Stimulated activated naive CD8-positive, alpha-beta T cell treated with anti-CD3 and anti-CD28 coated beads, Interleukin-15, Interleukin-2, amounts not matched to agents 100 U/mL and 50 U/mL, for 24 hours (primary cell): ENCODE measurements around the gene SDF2.
"Not testable (repeated sequence)": the region's sequence is repeated elsewhere in the genome, so short reads cannot be mapped to it uniquely, and the experiment has no call there.

Experiments used
- ATAC-seq: fragments of 150-1000 bp; cut with Tn5 transposase; one replicate; pipeline ENCODE4 v1.10.0; 2021
- DNase-seq: peaks from one replicate; pipeline ENCODE4 v3.0.0; 2021

SDF2 gene

DNA sequence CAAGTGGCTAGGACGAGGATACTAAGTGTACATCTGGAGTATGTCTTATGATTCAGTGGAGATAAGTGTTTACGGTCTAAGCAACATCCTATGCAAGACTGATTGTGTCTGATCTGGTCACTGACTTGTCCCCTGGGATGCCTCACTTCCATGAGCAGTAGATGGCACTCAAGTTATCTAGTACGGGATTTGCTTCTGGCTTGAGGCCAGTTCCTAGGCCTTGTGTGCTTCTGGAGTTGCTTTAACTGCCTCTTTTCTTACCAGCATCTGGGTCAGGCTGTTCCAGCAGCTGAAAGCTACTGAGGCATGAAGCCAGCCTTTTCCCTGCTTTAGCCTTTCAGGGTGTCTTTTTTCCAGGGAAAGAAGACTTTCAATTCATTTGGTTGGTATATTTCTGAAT is 23.3 kb upstream of the SDF2 start:
- DNase-seq: no peak
- ATAC-seq: no peak

DNA sequence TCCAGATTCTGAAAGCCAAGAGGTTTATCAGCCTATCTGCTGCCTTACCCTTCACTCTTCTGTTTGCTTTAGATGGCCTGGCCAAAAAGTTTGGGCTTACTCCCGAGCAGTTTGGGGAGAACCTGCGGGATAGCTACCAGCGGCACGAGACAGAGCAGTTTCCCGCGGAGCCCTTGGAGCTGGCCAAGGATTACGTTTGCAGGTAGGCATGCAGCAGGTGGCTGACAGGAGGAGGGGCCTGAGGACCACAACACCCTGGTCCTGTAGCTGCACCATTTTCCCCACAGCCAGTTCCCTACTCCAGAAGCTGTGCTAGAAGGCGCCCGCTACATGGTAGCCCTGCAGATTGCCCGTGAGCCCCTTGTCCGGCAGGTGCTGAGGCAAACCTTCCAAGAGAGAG is 20.9 kb upstream of the SDF2 start:
- no peak for ATAC-seq
- no peak for DNase-seq

DNA sequence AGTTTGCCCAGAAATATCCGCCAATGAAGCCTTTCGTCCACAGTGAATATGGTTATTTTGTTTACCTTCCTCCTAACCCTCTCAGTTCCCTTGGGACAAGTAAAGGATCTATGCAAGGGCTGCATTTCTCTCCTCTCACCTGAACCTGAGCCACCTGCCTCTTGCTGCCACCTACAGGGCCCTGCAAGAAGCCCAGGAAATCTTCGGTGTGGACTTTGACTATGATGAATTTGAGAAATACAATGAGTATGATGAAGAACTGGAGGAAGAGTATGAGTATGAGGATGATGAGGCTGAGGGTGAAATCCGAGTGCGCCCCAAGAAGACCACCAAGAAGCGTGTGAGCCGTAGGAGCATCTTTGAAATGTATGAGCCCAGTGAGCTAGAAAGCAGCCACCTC is 14.3 kb upstream of the SDF2 start:
- no peak for DNase-seq

DNA sequence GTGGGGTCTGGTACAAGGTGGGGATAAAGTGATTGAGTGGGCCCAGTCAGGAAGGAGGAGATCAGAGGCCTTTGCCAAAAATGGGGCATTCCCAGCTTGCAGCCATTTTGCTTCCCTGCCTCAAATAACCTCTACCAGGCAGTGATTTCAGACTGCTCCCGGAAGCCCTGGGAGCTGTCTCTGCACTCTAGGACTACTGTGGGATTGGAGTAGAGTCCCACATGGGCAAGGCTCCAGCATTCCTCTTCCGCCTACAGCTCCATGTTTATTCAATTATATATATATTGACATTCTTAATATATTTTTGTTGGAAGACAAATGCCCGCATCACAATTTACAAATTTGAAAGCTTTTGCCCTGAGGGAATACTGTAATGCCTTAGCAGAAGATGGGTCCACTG is 13.8 kb upstream of the SDF2 start:
- ATAC-seq (no peak), DNase-seq (no peak)

More for the DNA sequence above, 14.3 kb upstream of the SDF2 start:
- no peak for ATAC-seq

DNA sequence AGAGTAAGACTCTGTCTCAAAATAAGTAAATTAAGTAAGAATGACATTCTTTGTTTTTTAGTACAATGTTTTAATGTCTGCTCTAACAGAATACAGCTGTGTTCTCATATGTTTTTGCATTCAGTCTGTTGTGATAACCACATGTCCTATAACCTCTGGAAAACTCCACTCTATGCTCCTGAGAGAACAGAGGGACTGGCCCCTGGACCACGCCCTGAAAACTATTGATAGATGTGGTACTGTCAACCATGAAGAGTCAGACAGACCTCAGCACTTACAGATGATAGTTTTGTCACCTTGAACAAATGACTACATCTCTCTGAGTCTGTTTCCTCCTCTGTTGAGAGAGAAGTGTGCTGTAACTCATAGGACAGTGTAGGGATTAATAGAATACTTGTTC is 8.2 kb upstream of the SDF2 start:
- no peak for DNase-seq
- peak; percentile 14 for ATAC-seq

DNA sequence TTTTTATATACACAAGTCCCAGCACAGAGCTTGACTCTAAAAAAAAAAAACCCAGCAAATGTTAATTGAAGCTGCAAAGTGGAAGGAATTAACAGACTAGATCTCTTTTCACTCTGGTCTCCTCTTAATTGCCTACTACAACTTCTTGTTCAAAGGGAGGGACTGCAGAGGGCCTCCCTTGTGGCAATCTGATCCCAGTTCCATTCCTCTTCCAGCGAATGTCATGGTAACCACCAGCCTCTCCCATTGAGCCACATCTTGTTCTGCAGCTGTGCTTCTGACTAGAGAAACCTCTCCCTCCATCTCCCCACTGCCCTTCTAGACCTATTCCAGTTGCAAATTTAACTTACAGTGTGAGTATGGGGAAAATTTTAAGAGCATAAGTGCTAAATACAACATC is 6.2 kb upstream of the SDF2 start:
- no peak for ATAC-seq
- no peak for DNase-seq

DNA sequence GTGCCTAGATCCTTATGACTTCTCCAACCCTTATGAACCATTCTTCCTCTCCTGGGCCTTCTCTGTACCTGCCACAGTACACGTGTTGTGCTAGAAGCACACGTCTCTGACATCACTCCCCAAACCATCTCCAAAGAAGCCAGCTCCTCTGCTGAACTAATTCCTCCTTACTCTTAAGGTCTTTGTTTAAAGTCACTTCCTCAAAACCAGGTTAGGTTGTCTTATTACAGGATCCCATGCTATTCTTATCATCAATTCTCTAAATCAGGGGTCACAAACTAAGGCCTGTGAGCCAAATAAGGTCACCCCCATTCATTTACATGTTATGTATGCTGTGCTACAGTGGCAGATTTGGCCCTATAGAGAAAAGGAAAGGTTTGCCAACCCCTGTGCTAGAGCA is 4.3 kb upstream of the SDF2 start:
- no peak for ATAC-seq
- DNase-seq: no peak

DNA sequence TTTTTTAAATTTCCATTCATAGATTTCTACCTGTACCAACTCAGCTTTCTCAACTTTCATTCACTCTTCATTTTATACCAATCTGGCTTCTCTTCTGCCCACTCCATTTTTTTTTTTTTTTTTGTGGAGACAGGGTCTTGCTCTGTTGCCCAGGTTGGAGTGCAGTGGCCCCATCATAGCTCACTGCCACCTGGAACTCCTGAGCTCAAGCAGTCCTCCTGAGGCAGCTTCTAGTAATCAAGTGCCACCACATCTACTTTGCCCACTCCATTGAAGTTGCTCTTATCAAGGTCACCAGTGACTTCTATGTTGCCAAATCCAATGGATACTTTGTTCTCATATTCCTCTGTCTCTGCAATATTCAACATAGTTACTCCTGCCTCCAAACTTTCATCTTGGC is 2.0 kb upstream of the SDF2 start:
- ATAC-seq: no peak

DNA sequence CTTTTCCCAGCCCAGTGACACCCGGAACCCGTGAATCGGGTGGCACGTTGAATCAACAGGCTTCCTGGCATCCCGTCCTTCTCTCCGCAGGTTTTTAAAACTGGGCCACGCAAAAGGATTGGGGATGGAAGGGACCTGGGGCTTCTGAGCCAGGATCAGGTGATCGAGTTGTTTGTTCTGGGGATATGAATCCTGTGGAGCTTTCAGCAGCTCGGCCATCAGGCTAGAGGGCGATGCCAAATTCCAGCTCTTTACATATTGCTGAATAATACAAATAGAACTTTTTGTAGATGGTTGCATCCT is 772 bp upstream of the SDF2 start:
- ATAC-seq (no peak), DNase-seq (no peak)

More for the DNA sequence above, 2.0 kb upstream of the SDF2 start:
- DNase-seq: no peak

DNA sequence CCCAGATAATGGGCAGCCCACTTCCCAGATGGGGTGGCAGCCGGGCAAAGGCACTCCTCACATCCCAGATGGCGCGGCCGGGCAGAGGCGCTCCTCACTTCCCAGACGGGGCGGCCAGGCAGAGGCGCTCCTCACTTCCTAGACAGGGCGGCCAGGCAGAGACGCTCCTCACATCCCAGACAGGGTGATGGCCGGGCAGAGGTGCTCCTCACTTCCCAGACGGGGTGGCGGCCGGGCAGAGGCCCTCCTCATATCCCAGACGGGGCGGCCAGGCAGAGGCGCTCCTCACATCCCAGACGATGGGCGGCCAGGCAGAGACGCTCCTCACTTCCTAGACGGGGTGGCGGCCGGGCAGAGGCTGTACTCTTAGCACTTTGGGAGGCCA is 2.2 kb downstream of the SDF2 start:
- not testable (repeated sequence) for ATAC-seq, DNase-seq

DNA sequence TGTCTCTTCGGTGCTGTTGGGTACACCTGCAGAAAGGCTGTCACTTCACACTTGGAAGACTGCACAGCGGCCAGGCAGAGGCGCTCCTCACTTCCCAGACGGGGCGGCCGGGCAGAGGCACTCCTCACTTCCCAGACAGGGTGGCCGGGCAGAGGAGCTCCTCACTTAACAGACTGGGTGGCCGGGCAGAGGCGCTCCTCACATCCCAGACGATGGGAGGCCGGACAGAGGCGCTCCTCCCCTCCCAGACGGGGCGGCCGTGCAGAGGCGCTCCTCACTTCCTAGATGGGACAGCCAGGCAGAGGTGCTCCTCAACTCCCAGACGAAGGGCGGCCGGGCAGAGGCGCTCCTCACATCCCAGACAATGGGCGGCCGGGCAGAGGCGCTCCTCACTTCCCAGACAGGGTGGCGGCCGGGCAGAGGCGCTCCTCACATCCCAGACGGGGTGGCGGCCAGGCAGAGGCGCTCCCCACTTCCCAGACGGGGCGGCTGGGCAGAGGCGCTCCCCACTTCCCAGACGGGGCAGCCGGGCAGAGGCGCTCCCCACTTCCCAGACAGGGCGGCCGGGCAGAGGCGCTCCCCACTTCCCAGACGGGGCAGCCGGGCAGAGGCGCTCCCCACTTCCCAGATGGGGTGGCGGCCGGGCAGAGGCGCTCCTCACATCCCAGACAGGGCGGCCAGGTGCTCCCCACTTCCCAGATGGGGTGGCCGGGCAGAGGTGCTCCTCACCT is 2.8 kb downstream of the SDF2 start:
- DNase-seq, ATAC-seq: not testable (repeated sequence)

DNA sequence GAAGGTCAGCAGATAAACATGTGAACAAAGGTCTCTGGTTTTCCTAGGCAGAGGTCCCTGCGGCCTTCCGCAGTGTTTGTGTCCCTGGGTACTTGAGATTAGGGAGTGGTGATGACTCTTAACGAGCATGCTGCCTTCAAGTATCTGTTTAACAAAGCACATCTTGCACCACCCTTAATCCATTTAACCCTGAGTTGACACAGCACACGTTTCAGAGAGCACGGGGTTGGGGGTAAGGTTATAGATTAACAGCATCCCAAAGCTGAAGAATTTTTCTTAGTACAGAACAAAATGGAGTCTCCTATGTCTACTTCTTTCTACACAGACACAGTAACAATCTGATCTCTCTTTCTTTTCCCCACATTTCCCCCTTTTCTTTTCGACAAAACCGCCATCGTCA is 3.4 kb downstream of the SDF2 start:
- not testable (repeated sequence) for ATAC-seq, DNase-seq

DNA sequence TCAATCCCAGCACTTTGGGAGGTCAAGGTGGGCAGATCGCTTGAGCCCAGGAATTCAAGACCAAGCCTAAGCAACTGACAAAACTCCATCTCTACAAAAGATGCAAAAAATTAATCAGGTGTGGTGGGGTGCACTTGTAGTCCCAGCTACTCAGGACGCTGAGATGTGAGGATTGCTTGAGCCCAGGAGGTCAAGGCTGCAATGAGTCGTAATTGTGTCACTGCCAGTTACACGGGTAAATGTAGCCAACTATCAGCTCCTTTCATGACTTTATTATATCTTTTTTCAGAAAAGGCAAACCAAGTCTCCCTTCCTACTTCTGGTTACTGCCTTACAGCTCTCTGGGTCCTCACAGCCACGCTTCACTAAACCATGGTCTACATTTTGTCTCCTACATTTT is 4.0 kb downstream of the SDF2 start:
- ATAC-seq (no peak), DNase-seq (no peak)

DNA sequence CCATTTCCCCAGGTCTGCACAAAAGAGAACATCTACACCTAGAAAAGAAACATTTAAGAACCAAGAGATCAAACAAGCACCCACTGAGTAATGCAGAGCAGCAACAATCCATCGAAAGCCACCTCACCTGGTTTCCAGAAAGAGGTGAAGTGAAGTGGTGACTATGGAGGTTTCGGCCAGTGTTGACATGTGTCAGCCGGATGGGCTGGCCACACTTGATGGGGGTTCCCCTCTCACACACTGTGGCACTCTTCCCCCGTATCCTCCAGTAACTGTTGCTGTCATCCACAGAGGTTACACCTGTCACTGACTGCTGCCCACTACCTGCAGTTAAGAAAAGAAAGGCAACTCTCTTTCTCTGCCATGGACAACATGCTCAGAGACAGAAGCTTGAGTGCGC is 6.5 kb downstream of the SDF2 start:
- no peak for DNase-seq
- ATAC-seq: no peak

DNA sequence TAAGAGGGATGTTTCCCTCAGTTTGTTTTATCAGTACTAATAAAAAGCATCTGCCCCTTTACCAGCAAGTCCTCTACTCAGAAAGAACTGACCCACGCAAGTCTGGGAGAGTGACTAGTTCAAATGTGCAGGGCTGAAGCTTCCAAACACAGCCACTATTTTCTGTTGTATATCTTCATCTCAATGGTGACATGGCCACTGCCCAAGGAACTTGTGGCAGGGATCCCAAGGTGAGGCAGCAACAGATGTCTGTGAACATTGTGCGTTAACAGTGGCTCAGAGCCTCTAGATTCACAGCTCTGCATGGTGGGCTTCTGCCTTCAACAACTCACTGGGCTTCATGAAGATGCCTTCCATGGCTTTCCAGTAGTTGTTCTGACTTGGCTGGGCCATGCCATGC is 13.0 kb downstream of the SDF2 start:
- ATAC-seq (no peak), DNase-seq (no peak)

DNA sequence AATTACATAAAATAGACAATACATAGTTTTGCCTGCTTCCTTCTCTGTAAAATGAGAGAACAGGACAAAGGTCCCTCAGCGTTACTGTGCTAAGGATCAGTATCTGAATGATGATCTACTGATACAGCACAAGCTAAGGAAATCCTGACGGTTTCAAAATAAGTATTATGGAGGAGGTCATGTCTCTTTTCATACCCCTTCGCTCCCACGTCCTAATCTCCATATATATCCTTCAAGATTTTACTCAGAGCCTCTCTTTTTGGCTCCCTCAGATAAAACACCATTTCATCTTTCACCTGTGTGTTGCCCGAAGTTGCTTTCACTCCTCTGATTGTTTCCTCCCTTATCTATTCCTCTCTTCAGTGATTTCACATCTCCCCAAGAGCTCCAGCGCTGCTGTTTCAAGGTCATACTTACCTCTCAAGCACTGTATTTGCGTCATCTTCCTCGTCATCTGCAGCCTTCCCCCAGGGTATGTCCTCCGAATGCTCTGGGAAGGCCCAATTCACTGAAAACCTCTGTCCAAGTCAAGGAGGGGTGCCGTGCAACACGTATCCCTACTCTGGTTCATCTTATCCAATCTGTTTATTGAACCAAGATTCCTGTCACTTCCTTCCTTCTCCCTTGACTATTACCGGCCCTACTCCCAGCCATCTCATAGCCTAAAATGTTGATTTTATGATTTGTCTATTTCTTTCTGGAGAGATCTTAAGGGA is 15.5 kb downstream of the SDF2 start:
- ATAC-seq: no peak
- DNase-seq: peak; percentile 12

DNA sequence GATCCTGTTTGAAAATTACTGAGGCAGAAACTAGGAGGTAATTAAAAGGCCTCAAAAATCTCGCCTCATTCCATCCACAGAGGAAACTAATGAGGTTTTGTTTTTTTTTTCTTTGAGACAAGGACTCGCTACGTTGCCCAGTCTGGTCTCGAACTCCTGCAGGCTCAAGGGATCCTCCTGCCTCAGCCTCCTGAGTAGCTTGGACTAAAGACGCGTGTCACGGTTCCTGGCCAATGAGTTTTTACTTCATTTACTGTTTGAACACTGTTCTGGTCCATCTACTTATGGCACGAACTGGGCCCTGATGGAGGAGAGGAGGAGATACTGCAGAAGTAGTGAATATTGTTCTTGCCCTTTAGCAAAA is 16.1 kb downstream of the SDF2 start:
- DNase-seq: peak; percentile 31
- ATAC-seq: no peak

DNA sequence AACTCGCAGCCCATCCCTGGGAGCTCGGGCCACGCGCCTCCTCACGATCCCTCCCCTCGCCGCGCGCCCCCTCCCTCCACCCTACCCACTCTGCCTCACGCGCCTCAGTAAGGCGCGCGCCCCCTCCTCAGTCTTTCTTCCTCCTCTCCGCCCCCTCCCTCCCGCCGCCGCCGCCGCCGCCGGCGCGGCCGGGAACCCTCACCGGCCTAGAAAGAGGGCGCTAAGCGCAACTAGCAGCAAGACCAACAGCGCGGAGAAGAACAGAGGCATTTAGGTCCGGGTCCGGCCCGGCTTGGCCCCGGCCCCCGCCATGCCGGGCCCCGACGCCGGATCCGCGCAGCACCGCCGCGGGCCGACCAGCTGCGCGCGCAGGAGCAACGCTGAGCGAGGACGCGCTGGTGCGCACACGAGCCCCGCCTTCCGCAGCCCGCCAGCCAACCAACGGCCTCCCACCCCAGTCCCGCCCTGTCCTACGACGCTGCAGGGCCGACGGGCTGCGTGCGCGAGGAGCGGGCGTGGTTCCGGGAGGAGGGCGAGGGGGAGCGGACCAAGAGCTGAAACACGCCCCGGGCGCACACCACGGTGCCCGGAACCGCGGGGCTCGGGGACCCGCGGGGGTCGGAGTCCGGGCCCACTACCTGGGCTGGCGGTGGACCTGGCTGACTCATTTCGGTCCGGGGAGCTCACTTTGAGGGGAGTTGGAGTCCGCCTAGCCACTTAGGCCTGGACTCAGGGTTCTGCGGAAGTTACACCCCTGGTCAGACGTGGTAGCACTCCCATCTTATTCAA is 16.7 kb downstream of the SDF2 start, which contains the start of gene BLTP2:
Gene BLTP2, minus strand, starts transcription at position 372 of the 789 bp plus-strand sequence. Its CDS starts 102 bp downstream, at position 270.
- DNase-seq (peak; percentile 97), ATAC-seq (peak; percentile 100)

DNA sequence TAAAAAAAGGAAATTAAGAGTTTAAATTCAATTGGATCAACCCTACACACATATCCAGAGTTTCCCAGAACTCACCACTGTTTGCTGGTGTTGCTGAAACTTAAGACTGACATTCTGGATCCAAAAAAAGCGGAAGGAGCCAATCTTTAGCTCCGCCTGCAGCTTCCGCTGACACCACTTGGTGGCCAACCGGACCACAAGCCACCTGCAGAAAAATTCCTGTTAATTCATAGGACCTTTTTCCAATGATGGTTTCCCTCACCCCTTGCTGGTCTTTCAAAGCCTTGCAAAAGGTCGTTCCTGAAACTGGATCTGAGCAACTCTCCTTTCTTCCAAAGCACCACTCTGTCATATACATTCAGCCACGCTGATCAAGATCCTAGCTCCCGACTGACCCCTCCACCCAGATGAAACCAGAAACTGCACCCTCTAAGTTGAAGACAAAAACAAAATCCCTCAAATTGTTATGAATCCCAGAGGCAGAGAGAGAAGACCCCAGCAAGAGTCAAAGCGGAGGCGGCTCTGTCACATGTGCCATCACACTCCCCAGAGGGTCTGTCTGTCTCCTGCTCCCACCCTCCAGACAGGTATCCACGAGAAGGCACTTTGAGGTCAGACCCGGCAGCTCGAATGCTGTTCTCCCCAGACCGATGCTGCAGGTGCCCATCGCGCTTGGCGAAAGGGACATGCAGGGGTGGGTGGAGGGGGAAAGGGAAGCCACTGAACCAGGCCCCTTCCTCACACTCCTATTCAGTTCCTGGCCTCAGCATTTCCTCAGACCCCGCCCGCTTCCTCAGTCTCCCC is 17.5 kb downstream of the SDF2 start:
- ATAC-seq: no peak
- peak; percentile 45 for DNase-seq

DNA sequence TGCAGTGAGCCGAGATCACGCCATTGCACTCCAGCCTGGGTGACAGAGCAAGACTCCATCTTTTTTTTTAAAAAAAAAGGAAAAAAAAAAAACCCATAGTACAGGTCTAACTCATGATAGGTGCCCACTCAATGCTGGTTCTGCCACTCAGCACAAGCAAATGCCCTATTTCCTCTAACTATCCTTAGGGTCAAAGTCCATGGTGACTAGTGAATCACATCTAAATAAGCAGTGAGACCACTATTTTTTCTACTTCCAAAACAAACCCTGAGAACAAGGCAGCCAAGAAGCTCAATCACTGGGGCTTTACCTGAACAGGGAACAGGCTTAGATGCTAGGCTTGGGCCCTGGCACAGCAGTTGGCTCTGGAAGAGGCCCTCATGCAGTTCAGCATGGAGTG is 20.1 kb downstream of the SDF2 start:
- DNase-seq (no peak), ATAC-seq (no peak)

DNA sequence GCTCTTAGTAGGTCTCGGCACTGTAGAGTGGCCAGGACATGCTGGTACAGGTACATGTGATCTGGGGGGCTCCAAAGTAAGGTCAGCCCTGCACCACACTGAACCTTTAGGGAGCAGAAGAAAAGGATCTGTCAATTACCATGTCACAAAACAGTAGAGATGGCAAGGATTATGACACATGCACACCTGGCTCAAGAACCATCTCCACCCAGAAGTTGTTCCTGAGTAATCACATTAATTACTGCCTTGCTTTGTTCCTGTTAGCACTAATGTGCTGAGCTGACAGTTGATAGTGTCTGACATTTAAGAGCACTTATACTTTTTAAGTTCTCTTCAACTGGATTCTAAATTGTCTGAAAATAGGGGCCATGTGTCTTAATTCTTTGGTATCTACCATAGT is 26.2 kb downstream of the SDF2 start:
- no peak for DNase-seq
- peak; percentile 16 for ATAC-seq

DNA sequence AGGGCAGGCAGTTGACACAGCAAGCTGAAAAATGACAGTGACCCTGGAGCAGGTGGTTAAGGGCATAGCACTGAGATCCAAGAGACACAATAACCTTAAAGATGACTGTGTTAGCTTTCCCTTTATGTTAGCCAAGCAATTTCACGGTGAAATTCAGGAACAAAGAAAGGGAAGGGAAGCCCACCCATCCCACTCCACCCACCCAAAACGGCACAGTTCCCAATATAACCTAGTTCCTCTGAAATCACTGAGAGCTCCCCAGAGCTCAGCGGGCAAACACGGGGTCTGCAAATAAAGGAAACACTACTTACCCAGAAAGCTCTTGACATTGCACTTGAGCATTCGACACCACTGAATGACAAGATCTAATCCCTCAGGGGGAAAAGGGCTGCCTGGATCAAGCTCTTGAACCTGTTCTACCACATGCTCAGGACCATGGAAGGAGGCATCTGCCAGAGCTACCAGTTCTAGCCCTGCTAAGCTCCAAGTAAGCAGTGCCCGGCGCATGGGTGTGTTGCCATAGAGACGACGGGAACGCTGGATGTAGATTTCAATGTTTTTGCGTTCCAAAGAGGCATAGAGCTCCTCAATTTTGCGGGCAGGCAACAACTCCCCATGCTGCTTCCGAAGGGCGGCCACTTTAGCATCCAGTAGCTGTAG is 27.4 kb downstream of the SDF2 start:
- no peak for DNase-seq

More for the DNA sequence above, 27.4 kb downstream of the SDF2 start:
- ATAC-seq: no peak
